Measurements from ENCODE around the gene SLC11A2. TPM values are rescaled to one million over a fixed set of nuclear protein-coding genes. Genes with fewer than 3 reads are reported as not detected.

SLC11A2 gene
- total and polyA plus RNA-seq, 2 experiments from 2014 or later, result 19.4 to 48.9 TPM

GRCh38 chr12:51033457-51034089 is 7.4 kb upstream of the SLC11A2 start (continued):
- no peak for TF ChIP-seq POLR2AphosphoS5 (IDR thresholded peaks at IDR 0.05; ENCODE audit: low read depth)
- TF ChIP-seq JUNB (IDR thresholded peaks at IDR 0.05; ENCODE audit: unreplicated experiment), result no peak
- TF ChIP-seq REST (IDR thresholded peaks at IDR 0.05; ENCODE audit: unreplicated experiment), result no peak

- ATAC-seq, result no peak
Measured at GRCh38 chr12:51033048-51033447, 6.9 kb upstream of the SLC11A2 start.

GRCh38 chr12:51028813-51029150 is 2.6 kb upstream of the SLC11A2 start:
- no peak for ATAC-seq
- Histone ChIP-seq H3K4me3 (no peak overlapping the region), H3K4me2 (peak overlapping the region; percentile 21; the same call in 1 of the 2 replicates), H3K27me3 (ENCODE audit: insufficient read depth) (no peaks in the 10 kb centered on the region), H3K79me2 (replicated peaks; ENCODE audit: insufficient read depth) (peaks cover 18% of the 10 kb centered on the region), H4K20me1 (replicated peaks; ENCODE audit: insufficient read depth) (no peaks in the 10 kb centered on the region), H3K36me3 (ENCODE audit: insufficient read depth) (no peaks in the 10 kb centered on the region), H3F3A (replicated peaks; ENCODE audit: low read depth) (peaks cover 5% of the 10 kb centered on the region; the same call in 1 of the 2 replicates), H3K9me2 (ENCODE audit: insufficient read depth) (no peaks in the 10 kb centered on the region), H2AFZ (peak overlapping the region; percentile 0; the same call in 1 of the 2 replicates), H3K27ac (ENCODE audit: low read depth) (no peak overlapping the region), H3K4me1 (ENCODE audit: insufficient read depth) (peaks cover 32% of the 10 kb centered on the region)
- Mint-ChIP-seq H3K4me1 (peaks cover 35% of the 10 kb centered on the region), H3K27me3 (ENCODE audit: insufficient read depth, low read depth, poor library complexity) (peaks cover 9% of the 10 kb centered on the region), H3K27ac (no peak overlapping the region), H3K36me3 (ENCODE audit: low read depth) (no peaks in the 10 kb centered on the region), H3K4me3 (no peak overlapping the region), H3K9me3 (no peaks in the 10 kb centered on the region)
- no peak for DNase-seq (ENCODE audit: low spot score)
- no peak for TF ChIP-seq ZNF331 (CRISPR knock-in tag; IDR thresholded peaks at IDR 0.05; ENCODE audit: low read depth)
- TF ChIP-seq STAT1 (IDR thresholded peaks at IDR 0.05; ENCODE audit: unreplicated experiment), result no peak
- no peak for TF ChIP-seq ETS1 (IDR thresholded peaks at IDR 0.05)
- TF ChIP-seq, protein P1, sequence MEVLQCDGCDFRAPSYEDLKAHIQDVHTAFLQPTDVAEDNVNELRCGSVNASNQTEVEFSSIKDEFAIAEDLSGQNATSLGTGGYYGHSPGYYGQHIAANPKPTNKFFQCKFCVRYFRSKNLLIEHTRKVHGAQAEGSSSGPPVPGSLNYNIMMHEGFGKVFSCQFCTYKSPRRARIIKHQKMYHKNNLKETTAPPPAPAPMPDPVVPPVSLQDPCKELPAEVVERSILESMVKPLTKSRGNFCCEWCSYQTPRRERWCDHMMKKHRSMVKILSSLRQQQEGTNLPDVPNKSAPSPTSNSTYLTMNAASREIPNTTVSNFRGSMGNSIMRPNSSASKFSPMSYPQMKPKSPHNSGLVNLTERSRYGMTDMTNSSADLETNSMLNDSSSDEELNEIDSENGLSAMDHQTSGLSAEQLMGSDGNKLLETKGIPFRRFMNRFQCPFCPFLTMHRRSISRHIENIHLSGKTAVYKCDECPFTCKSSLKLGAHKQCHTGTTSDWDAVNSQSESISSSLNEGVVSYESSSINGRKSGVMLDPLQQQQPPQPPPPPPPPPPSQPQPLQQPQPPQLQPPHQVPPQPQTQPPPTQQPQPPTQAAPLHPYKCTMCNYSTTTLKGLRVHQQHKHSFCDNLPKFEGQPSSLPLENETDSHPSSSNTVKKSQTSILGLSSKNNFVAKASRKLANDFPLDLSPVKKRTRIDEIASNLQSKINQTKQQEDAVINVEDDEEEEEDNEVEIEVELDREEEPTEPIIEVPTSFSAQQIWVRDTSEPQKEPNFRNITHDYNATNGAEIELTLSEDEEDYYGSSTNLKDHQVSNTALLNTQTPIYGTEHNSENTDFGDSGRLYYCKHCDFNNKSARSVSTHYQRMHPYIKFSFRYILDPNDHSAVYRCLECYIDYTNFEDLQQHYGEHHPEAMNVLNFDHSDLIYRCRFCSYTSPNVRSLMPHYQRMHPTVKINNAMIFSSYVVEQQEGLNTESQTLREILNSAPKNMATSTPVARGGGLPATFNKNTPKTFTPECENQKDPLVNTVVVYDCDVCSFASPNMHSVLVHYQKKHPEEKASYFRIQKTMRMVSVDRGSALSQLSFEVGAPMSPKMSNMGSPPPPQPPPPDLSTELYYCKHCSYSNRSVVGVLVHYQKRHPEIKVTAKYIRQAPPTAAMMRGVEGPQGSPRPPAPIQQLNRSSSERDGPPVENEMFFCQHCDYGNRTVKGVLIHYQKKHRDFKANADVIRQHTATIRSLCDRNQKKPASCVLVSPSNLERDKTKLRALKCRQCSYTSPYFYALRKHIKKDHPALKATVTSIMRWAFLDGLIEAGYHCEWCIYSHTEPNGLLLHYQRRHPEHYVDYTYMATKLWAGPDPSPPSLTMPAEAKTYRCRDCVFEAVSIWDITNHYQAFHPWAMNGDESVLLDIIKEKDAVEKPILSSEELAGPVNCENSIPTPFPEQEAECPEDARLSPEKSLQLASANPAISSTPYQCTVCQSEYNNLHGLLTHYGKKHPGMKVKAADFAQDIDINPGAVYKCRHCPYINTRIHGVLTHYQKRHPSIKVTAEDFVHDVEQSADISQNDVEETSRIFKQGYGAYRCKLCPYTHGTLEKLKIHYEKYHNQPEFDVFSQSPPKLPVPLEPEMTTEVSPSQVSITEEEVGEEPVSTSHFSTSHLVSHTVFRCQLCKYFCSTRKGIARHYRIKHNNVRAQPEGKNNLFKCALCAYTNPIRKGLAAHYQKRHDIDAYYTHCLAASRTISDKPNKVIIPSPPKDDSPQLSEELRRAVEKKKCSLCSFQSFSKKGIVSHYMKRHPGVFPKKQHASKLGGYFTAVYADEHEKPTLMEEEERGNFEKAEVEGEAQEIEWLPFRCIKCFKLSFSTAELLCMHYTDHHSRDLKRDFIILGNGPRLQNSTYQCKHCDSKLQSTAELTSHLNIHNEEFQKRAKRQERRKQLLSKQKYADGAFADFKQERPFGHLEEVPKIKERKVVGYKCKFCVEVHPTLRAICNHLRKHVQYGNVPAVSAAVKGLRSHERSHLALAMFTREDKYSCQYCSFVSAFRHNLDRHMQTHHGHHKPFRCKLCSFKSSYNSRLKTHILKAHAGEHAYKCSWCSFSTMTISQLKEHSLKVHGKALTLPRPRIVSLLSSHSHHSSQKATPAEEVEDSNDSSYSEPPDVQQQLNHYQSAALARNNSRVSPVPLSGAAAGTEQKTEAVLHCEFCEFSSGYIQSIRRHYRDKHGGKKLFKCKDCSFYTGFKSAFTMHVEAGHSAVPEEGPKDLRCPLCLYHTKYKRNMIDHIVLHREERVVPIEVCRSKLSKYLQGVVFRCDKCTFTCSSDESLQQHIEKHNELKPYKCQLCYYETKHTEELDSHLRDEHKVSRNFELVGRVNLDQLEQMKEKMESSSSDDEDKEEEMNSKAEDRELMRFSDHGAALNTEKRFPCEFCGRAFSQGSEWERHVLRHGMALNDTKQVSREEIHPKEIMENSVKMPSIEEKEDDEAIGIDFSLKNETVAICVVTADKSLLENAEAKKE (CRISPR knock-in tag; IDR thresholded peaks at IDR 0.05), result no peak
- TF ChIP-seq ZNF114 (CRISPR knock-in tag; IDR thresholded peaks at IDR 0.05), result no peak

More at GRCh38 chr12:51033048-51033447, 6.9 kb upstream of the SLC11A2 start:
- H3K27me3 Mint-ChIP-seq (ENCODE audit: insufficient read depth, low read depth, poor library complexity), result no peaks in the 10 kb centered on the region
- TF ChIP-seq ZNF114 (CRISPR knock-in tag; IDR thresholded peaks at IDR 0.05), result no peak
- TF ChIP-seq ZNF331 (CRISPR knock-in tag; IDR thresholded peaks at IDR 0.05; ENCODE audit: low read depth), result no peak
- Histone ChIP-seq H2AFZ (peak overlapping the region; percentile 47), H3K4me1 (ENCODE audit: insufficient read depth) (peaks cover 11% of the 10 kb centered on the region; the same call in 1 of the 2 replicates), H3F3A (replicated peaks; ENCODE audit: low read depth) (no peaks in the 10 kb centered on the region), H3K9me2 (ENCODE audit: insufficient read depth) (no peaks in the 10 kb centered on the region), H3K27me3 (ENCODE audit: insufficient read depth) (no peaks in the 10 kb centered on the region), H4K20me1 (replicated peaks; ENCODE audit: insufficient read depth) (no peaks in the 10 kb centered on the region), H3K79me2 (replicated peaks; ENCODE audit: insufficient read depth) (no peaks in the 10 kb centered on the region), H3K4me3 (no peak overlapping the region), H3K27ac (ENCODE audit: low read depth) (no peak overlapping the region), H3K36me3 (ENCODE audit: insufficient read depth) (no peaks in the 10 kb centered on the region), H3K4me2 (no peak overlapping the region)
- no peaks in the 10 kb centered on the region for H3K36me3 Mint-ChIP-seq (ENCODE audit: low read depth)
- H3K4me1 Mint-ChIP-seq, result peaks cover 8% of the 10 kb centered on the region
- DNase-seq (ENCODE audit: low spot score), result no peak
- no peak overlapping the region for H3K4me3 Mint-ChIP-seq
- no peaks in the 10 kb centered on the region for H3K9me3 Mint-ChIP-seq
- no peak overlapping the region for H3K27ac Mint-ChIP-seq

All from GM23338 (cell line).